ENCODE data around the gene AIPL1.

- TF ChIP-seq, protein P1, sequence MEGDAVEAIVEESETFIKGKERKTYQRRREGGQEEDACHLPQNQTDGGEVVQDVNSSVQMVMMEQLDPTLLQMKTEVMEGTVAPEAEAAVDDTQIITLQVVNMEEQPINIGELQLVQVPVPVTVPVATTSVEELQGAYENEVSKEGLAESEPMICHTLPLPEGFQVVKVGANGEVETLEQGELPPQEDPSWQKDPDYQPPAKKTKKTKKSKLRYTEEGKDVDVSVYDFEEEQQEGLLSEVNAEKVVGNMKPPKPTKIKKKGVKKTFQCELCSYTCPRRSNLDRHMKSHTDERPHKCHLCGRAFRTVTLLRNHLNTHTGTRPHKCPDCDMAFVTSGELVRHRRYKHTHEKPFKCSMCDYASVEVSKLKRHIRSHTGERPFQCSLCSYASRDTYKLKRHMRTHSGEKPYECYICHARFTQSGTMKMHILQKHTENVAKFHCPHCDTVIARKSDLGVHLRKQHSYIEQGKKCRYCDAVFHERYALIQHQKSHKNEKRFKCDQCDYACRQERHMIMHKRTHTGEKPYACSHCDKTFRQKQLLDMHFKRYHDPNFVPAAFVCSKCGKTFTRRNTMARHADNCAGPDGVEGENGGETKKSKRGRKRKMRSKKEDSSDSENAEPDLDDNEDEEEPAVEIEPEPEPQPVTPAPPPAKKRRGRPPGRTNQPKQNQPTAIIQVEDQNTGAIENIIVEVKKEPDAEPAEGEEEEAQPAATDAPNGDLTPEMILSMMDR (IDR thresholded peaks at IDR 0.05; ENCODE audit: poor library complexity): no peak
- no peak for TF ChIP-seq EZH2 (IDR thresholded peaks at IDR 0.05; ENCODE audit: borderline replicate concordance)
Observed at GRCh38 chr17:6384481-6384880, 50.4 kb downstream of the AIPL1 start.
